Measurements from ENCODE around the gene CLPTM1. TPM values are rescaled to one million over a fixed set of nuclear protein-coding genes. Genes with fewer than 3 reads are reported as not detected.

CLPTM1 gene
- total RNA-seq, 1 experiment from 2014 or later = 44.9 TPM

GRCh38 chr19:44927746-44928145 is 27.4 kb upstream of the CLPTM1 start:
- Histone ChIP-seq H3K4me3 (ENCODE audit: low read length) (no peak overlapping the region), H3K36me3 (ENCODE audit: low read depth, low read length) (no peaks in the 10 kb centered on the region), H3K27me3 (ENCODE audit: low read length) (no peaks in the 10 kb centered on the region), H4K20me1 (ENCODE audit: low read length) (no peaks in the 10 kb centered on the region), H3K4me1 (ENCODE audit: insufficient read depth, low read length) (no peaks in the 10 kb centered on the region; the same call in 1 of the 2 replicates), H3K9me2 (replicated peaks; ENCODE audit: low read length) (no peaks in the 10 kb centered on the region), H2AFZ (ENCODE audit: low read length) (no peak overlapping the region), H3F3A (ENCODE audit: low read length, unreplicated experiment) (no peaks in the 10 kb centered on the region), H3K27ac (ENCODE audit: low read length) (no peak overlapping the region), H3K79me2 (ENCODE audit: low read length) (no peaks in the 10 kb centered on the region), H3K9me3 (ENCODE audit: low read length) (no peaks in the 10 kb centered on the region), H3K9ac (ENCODE audit: low read length) (no peak overlapping the region), H3K4me2 (ENCODE audit: low read length) (no peak overlapping the region)
- intact Hi-C loops (cut with micrococcal nuclease) = no loop called here
- no TSS peak for BruUV-seq (replicated peaks)
- ChIA-PET POLR2A (ENCODE audit: unreplicated experiment) (no interaction called here), CTCF (no interaction called here)
- DNase-seq (no peak), ATAC-seq (no peak)
- TF ChIP-seq CTCF (conservative IDR thresholded peaks at IDR 0.05; ENCODE audit: low read depth, low read length) (no peak), EZH2 (IDR thresholded peaks at IDR 0.05; ENCODE audit: low read length, unreplicated experiment) (no peak), EZH2phosphoT487 (IDR thresholded peaks at IDR 0.05; ENCODE audit: borderline replicate concordance, low read length) (no peak)

GRCh38 chr19:44930088-44930487 is 25.1 kb upstream of the CLPTM1 start:
- H3K4me3 ChIP-seq (ENCODE audit: low read length) = no peak overlapping the region
- no peak for TF ChIP-seq EZH2 (IDR thresholded peaks at IDR 0.05; ENCODE audit: low read length, unreplicated experiment)
- TF ChIP-seq EZH2phosphoT487 (IDR thresholded peaks at IDR 0.05; ENCODE audit: borderline replicate concordance, low read length) = no peak
- TF ChIP-seq CTCF (conservative IDR thresholded peaks at IDR 0.05; ENCODE audit: low read depth, low read length) = no peak
- H3K4me1 ChIP-seq (ENCODE audit: insufficient read depth, low read length) = no peaks in the 10 kb centered on the region; the same call in 1 of the 2 replicates
- intact Hi-C loops (cut with micrococcal nuclease) = no loop called here
- no peaks in the 10 kb centered on the region for H4K20me1 ChIP-seq (ENCODE audit: low read length)
- no peaks in the 10 kb centered on the region for H3K9me3 ChIP-seq (ENCODE audit: low read length)
- no peaks in the 10 kb centered on the region for H3K79me2 ChIP-seq (ENCODE audit: low read length)
- H3K9ac ChIP-seq (ENCODE audit: low read length) = no peak overlapping the region
- no peaks in the 10 kb centered on the region for H3F3A ChIP-seq (ENCODE audit: low read length, unreplicated experiment)
- no peak for ATAC-seq
- POLR2A ChIA-PET (ENCODE audit: unreplicated experiment) = no interaction called here
- CTCF ChIA-PET = no interaction called here
- DNase-seq = no peak
- no peaks in the 10 kb centered on the region for H3K9me2 ChIP-seq (replicated peaks; ENCODE audit: low read length)
- H3K27me3 ChIP-seq (ENCODE audit: low read length) = no peaks in the 10 kb centered on the region
- H3K4me2 ChIP-seq (ENCODE audit: low read length) = no peak overlapping the region
- H3K36me3 ChIP-seq (ENCODE audit: low read depth, low read length) = no peaks in the 10 kb centered on the region
- no peak overlapping the region for H2AFZ ChIP-seq (ENCODE audit: low read length)
- H3K27ac ChIP-seq (ENCODE audit: low read length) = no peak overlapping the region
- no TSS peak for BruUV-seq (replicated peaks)

- H3K27me3 ChIP-seq (ENCODE audit: low read length) = no peaks in the 10 kb centered on the region
- ChIA-PET POLR2A (ENCODE audit: unreplicated experiment) (no interaction called here), CTCF (no interaction called here)
- BruUV-seq (replicated peaks) = no TSS peak
- no peak for DNase-seq
- H4K20me1 ChIP-seq (ENCODE audit: low read length) = no peaks in the 10 kb centered on the region
- no peak for ATAC-seq
- H3F3A ChIP-seq (ENCODE audit: low read length, unreplicated experiment) = no peaks in the 10 kb centered on the region
- H3K36me3 ChIP-seq (ENCODE audit: low read depth, low read length) = no peaks in the 10 kb centered on the region
- H3K9me3 ChIP-seq (ENCODE audit: low read length) = no peaks in the 10 kb centered on the region
- H3K4me3 ChIP-seq (ENCODE audit: low read length) = no peak overlapping the region
- intact Hi-C loops (cut with micrococcal nuclease) = no loop called here
- H2AFZ ChIP-seq (ENCODE audit: low read length) = no peak overlapping the region
- no peak overlapping the region for H3K9ac ChIP-seq (ENCODE audit: low read length)
- no peaks in the 10 kb centered on the region for H3K9me2 ChIP-seq (replicated peaks; ENCODE audit: low read length)
- no peak overlapping the region for H3K4me2 ChIP-seq (ENCODE audit: low read length)
- H3K27ac ChIP-seq (ENCODE audit: low read length) = no peak overlapping the region
- TF ChIP-seq CTCF (conservative IDR thresholded peaks at IDR 0.05; ENCODE audit: low read depth, low read length) (no peak), EZH2 (IDR thresholded peaks at IDR 0.05; ENCODE audit: low read length, unreplicated experiment) (no peak), EZH2phosphoT487 (IDR thresholded peaks at IDR 0.05; ENCODE audit: borderline replicate concordance, low read length) (no peak)
- no peaks in the 10 kb centered on the region; the same call in 1 of the 2 replicates for H3K4me1 ChIP-seq (ENCODE audit: insufficient read depth, low read length)
- H3K79me2 ChIP-seq (ENCODE audit: low read length) = no peaks in the 10 kb centered on the region
Observed at GRCh38 chr19:44931541-44931940, 23.6 kb upstream of the CLPTM1 start.

All from PC-3 (cell line).